Activated CD8-positive, alpha-beta memory T cell treated with anti-CD3 and anti-CD28 coated beads, Interleukin-2, amount 50 U/mL, for 4 hours (primary cell): ENCODE results near the gene UBE2Q2.
"Not testable (repeated sequence)": the region's sequence is repeated elsewhere in the genome, so short reads cannot be mapped to it uniquely, and the experiment has no call there.

Experiments used
- DNase-seq: peaks from one replicate; pipeline ENCODE4 v3.0.0-alpha.2; 2020

UBE2Q2 gene

DNA sequence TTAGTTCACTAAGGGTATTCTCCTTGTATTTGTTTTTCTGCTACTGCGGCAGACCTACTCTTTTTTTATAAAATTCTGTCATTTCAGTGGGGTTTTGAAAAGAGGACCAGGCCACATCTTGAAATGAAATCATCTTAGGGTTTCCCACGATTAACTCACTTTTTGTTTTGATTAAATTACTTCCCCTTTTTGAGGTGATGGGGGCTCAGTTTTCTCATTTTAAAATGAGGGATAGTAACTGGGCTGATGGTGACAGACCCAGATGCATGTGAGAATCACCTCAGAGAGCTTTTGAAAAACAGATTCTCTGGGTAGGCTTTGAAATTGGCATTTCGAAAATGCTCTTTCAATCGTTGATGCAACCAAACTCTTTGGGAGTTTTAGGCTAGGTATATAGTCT lies 24.2 kb downstream of the UBE2Q2 start:
- DNase-seq: no peak

DNA sequence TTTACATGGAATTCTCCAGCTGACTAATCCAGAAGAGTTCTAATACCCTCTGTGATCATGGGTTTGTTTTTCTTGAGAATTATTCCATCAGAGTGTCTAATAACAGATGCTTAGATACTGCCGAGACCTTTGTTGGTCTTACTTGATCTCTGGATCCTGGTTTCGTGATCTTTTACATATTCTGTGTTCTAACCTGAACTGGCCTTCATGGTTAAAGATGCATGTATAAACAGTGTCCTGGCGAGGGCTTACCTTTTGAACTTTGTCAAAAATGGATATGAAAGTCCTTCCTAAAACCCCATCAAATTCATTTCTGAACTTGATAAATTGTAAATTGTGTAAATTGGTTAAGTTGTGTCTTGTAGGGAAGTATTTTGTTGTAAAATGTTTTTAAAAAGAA lies 24.8 kb downstream of the UBE2Q2 start:
- no peak for DNase-seq

DNA sequence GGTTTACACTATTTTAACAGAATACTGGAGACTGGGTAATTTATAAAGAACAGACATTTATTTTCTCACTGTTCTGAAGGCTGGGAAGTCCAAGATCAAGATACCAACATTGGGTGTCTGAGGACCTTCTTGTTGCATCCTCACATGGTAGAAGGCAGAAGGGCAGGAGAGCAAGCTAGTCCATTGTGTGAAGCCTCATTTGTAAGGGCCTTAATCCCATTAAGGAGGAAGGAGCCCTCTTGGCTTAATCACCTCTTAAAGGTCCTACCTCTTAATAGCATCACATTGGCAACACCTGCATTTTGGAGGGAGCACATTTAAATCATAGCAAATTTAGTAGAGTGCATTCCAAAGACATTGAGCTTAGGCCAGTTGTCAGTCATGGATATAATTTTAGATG lies 26.2 kb downstream of the UBE2Q2 start:
- no peak for DNase-seq

DNA sequence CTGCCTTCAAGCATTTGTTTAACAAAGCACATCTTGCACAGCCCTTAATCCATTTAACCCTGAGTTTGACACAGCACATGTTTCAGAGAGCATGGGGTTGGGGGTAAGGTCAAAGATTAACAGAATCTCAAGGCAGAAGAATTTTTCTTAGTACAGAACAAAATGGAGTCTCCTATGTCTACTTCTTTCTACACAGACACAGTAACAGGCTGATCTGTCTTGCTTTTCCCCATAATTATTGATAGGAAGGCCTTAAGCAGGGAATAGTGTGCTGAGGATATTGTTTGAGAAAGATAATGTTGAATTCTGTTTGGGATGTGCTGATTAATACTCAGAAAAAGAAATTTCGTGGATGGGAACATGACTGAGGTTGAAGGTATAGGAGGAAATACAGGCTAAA lies 28.3 kb downstream of the UBE2Q2 start:
- not testable (repeated sequence) for DNase-seq

DNA sequence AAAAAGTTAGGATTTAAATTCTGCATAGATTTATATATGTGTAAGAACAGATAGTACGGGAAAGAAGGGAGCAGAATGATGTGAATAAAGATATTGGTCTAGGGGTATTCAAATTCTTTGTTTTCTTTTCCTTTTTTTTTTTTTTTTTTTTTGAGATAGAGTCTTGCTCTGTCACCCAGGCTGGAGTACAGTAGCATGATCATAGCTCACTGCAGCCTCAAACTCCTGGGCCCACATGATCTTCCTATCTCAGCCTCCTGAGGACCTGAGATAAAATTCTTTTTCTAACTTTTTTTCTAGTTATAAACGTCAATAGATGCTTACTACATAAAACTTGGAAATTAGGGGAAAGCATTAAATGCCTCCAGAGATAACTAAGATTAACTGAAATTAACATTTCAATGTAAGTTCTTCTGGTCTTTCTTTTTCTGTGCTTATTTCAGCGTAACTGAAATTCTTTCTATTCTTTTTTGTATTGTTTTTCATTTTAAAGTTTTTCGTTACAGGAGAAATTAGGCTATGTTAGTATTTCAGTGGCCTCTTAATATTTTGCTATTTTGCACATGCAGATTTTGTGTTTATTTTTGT lies 29.2 kb downstream of the UBE2Q2 start:
- no peak for DNase-seq

DNA sequence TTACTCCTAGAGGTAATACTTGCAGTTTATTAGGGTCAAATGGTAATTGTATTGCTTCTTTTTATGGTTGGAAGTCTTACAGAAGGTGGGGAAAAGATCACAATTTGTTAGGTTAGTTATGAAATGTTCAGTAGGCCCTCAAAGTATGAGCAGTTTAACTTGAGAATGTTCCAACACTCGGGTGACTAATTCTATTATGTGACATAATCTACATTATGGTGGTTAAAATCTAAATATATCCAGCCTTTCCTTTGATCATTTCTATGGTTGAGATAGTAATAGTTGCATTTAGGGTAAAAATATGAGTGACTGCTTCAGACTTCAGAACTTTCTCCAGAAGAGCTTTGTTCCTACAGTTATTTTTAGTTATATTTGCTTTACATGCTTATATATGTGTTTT lies 40.8 kb downstream of the UBE2Q2 start:
- DNase-seq: no peak

DNA sequence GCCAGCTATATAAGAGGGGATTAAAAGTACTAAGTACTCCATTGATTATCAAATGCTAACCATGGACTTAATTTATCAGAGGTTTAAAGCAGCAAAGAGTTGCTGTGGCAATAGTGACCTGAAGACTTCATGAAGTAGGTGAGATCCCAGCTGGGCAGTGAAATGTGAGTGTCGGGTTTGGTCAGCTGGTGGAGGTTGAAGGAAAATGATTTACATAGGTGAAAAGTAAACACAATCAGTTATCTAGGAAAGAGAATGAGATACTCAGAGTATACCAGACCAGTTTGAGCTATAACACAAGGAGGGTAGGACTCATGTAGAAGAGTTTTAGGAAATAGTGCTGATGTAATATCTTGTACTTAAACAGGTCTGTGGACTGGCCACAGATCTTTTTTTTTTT lies 43.9 kb downstream of the UBE2Q2 start:
- no peak for DNase-seq

DNA sequence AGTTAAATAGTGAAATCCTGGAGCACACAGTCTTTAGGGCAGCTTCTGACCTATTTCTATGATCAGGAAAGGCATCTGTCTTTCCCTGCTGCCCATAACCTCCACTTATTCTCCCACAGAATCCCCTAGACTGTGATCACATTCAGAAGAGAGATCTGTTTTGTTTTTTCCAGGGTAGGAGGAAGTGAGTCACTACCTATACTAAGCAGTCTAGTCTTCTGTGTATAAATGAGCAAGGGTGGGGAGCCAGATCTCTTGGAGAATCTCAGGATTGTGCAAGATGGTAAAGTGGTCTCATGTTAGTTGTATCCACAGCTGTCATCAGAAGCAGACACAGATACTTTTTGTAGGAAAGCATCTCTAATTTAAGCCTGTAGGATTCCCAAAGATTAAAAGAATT lies 48.6 kb downstream of the UBE2Q2 start:
- no peak for DNase-seq

DNA sequence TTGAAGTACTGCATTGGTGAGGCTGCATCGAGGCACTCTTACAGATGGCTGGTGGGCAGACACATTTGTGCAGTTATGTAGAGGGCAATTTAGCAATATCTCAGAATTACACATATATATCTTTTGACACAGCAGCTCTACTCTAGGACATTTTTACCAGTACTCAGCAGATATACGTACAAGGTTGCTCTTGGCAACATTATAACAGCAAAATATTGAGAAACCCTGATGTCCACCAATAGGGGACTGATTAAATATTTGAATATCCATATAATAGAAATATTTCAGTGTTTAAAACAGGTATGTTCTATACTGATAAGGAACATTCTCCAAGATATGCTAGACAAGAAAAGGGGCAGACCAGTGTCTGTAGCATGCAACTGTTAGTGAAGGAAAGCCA lies 52.5 kb downstream of the UBE2Q2 start:
- no peak for DNase-seq

DNA sequence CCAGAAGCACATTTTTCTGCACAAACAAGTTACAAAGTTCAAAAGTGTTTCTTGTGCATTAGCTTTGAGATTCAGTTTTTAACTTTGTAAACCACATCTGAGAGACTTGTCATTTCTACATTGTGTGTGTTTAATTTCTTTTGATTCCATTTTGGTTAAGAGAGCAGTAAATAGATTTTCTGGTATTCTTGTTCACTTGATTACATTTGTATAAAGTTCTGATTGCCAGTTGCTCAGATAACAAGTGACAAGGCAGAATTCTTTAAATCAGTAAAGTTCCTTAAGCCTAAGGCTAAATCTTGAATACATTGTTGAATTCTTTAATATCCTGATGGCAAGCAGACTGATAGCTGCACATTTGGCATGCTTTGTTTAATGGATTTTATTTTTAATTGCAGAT lies 57.3 kb downstream of the UBE2Q2 start:
- DNase-seq: no peak

DNA sequence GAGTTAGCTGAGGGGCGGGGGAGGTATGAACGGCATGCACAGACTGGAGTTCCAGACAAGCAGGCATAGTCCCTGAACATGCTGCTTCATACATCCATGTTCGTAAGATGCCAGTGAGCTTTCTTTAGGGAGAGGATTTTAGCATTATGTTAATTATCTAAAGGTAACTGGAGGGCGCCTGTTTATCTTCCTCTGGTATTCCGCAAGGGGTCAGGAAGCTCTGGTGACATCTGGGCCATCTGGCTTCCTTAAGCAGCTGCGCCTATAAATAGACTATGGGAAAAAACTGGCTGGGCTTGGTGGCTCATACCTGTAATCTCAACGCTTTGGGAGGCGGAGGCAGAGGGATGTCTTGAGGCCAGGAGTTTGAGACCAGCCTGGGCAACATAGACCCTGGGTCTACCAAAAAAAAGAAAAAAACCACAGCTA lies 58.9 kb downstream of the UBE2Q2 start:
- no peak for DNase-seq

DNA sequence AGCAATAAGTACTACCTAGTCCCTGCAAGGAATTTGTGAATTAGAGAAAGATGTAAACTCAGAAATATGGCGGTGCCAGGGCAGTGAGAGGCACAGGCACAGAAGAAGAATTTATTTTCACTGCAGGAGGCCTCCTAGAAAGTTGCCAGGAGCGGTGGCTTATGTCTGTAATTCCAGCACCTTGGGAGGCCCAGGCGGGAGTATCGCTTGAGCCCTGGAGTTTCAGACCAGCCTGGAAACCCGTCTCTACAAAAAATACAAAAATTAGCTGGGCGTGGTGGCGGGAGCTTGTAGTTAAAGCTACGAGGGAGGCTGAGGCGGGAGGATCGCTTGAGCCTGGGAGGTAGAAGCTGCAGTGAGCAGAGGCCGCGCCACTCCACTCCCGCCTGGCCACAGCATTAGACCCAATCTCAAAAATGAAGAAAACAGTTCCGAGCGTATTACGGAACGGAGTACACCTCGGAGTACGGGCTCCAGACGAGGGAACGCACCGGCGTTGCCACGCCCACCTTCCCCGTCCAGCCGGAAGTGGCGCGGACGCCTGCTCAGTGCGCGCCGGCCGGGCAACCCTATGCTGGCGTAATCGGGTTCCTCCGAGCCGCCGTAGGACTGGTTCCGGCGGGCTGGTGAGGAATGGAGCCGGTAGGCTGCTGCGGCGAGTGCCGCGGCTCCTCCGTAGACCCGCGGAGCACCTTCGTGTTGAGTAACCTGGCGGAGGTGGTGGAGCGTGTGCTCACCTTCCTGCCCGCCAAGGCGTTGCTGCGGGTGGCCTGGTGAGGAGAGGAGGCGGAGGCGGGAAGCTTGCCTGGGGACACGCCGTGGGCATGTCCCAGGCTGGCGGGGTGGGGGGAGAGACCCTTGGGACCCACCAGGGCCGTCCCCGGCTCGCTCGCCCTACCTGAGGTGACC lies 60.3 kb downstream of the UBE2Q2 start, which contains the start of gene FBXO22:
Gene FBXO22 (plus strand): TSS at position 548 of the 909 bp plus-strand sequence. CDS start 86 bp downstream, at position 634.
- DNase-seq: peak; percentile 87

DNA sequence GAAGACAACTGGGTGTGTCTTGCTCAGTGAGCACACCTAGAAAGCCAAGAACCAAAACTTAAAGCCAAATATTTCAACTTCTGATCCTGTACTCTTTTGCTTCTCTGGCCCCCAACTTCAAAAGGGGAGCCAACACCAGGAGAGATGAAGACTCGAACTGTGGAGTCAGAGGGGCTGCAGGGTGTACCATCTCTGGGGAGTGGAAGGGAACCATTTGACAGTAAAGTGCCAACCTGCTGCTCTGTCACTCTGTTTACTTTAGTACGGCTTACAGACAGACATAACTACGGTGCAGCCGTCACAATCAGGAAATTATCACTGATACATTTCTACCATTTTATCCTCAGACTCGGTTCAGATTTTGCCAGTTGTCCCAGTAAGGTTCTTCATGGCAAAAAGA lies 62.0 kb downstream of the UBE2Q2 start:
- no peak for DNase-seq

DNA sequence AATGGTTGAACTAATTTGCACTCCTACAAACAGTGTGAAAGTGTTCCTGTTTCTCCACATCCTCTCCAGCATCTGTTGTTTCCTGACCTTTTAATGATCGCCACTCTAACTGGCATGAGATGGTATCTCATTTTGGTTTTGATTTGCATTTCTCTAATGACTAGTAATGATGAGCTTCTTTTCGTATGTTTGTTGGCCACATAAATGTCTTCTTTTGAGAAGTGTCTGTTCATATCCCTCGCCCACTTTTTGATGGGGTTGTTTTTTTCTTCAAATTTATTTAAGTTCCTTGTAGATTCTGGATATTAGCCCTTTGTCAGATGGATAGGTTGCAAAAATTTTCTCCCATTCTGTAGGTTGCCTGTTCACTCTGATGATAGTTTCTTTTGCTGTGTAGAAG lies 67.1 kb downstream of the UBE2Q2 start:
- DNase-seq: not testable (repeated sequence)

DNA sequence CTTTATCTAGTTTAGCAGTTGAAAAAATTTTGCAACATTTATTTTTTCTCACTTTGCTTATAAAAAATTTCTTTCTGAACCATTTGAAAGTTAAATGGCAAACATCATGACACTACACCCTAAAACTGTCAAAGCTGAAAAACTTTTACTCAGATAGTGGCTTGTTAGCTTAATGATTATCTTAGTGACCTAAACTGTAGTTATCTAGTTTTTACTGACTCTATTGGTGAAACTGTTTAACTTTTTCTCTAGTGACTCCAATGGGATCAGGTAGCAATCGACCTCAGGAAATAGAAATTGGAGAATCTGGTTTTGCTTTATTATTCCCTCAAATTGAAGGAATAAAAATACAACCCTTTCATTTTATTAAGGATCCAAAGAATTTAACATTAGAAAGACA lies 73.7 kb downstream of the UBE2Q2 start:
- no peak for DNase-seq

DNA sequence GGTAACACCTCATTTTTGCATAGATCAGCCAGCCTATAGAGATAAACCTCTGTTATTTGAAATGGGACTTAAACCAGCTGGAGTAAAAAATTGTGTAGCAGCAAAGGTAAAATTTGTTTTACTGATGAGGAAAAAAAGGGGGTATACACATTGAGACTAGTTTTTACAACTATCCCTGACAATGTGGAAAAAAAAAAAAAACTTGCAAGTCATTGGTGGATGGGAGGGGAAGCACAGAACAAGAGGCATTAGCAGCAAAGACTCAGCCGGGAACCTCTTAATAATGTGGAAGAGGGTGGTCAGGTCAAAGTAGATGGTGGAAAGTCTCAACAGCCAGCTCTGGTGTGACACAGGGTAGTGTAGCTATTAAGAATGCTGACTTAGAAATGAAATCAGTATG lies 74.9 kb downstream of the UBE2Q2 start:
- no peak for DNase-seq

DNA sequence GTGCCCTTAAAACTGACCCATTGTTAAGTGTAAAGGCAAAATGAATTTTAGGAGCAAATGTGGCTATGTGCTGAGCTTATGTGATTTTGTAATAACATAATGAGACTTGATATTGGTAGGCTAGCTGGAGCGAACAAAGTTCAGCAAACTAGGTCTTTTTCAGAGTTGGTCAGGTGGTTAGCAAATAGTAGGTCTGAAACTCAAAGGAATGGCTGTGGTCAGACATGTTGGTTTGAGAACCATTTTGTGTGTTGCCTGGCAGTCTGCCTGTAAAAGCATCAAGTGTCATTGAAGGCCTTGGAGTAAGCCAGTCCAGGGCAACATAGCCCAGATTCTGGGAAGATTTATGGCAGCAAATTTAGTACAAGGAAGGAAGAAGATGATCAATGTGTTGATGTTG lies 76.8 kb downstream of the UBE2Q2 start:
- DNase-seq: no peak

DNA sequence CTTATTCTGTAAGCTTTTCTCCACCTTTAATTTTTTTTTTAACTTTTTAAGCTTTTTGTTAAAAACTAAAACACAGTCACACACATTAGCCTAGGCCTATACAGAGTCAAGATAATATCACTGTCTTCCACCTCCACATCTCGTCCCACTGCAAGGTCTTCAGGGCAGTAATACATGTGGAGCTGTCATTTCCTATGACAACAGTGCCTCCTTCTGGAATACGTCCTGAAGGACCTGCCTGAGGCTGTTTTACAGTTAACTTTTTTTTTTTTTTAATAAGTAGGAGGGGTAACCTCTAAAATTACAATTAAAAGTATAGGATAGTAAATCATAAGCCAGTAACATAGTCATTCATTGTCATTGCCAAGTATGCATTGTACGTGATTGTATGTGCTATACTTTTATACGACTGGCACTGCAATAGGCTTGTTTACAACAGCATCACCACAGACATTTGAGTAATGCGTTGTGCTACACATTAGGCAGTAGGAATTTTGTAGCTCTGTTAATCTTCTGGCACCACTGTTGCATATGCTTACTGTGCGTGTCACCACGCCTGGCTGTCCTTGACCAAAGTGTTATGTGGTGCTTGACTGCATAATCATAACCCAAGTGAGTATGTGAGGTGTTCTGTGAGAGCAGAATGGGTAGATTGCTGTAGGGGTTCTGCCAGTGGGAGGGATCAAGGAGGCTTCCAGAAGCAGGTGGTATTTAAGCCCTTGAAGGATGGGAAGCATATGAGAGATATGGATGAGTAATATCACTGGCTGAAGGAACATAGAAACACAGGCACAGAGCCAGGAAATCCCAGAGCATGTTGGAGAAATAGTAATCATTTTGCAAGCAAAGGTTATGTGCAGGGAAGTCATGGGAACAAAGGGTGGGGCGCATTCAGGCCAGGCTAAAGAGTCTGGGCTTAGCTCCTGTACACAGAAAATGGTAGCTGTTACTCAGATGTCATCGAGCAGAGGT lies 78.8 kb downstream of the UBE2Q2 start:
- no peak for DNase-seq

DNA sequence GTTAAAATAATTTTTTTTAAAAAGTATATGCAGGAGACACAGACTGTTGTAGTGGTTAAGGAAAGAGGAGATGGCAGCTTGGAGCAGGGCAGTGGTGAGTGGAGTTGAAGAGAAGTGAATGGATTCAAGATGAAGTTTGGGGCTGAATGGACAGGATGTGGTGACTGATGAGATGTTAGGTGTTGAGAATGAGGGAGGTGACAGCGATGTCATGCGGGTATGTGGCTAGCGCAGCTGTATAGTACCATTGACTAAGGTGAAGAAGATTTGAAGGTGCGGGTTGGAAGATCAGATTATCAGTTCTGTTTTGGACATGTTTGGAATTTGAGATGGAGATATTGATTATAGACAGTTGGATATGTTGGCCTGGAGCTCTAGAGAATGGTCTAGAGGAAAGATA lies 80.5 kb downstream of the UBE2Q2 start:
- DNase-seq: no peak

DNA sequence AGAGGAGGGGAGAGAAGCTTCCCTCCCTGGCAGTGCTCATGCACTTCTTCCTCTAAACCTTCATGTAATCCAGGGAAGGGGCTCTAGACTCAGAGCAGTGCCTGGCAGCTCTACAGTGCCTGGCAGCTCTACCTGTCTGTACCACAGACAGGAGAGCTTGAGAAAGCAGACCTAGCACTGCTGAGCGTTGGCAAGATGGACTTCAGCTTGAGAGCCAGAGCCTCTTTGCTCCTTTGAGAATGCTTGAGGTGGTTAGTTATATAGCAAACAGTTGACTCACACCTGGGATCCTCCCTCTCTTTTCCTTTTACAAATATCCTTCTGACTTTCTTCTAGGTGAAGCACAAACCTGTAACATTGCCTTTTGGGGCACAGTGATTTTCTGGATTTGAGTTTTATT lies 81.3 kb downstream of the UBE2Q2 start:
- no peak for DNase-seq

DNA sequence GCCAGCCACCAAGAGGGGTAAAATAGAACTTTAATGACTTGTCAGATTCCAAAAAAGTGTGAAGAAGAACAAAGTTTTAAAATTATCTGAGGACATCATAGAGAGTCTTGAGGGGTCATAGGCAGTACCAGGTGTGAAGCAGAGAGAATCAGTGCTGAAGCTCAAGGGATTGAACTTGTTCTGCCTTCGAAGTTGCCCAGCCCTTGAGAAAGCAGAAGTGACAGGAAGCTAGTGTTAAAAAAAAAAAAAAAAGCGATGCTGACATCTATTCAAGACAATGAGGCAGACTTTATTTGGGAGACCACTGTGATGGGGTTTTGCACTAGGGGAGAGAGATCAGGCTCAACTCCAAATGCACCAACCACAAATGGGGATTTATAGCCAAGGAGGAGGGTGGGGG lies 82.2 kb downstream of the UBE2Q2 start:
- DNase-seq: no peak

DNA sequence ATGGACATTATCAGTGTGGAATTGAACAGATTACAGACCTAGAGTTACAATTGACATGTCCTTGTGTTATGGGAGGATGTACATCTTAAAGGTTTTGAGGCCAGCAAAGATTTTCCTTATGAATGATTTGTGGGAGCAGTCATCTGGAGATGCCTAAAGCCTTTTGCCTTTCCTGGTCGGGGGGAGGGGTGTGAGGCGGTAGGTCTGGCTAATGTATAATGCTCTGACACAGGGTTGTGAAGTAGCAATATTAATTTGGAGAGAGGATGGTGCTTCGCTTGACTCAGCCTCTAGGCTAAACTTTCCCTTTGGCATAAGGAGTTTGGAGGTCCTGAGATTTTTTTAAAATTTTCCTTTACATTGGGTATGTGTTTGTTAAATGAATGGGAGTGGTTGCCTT lies 83.7 kb downstream of the UBE2Q2 start:
- no peak for DNase-seq

DNA sequence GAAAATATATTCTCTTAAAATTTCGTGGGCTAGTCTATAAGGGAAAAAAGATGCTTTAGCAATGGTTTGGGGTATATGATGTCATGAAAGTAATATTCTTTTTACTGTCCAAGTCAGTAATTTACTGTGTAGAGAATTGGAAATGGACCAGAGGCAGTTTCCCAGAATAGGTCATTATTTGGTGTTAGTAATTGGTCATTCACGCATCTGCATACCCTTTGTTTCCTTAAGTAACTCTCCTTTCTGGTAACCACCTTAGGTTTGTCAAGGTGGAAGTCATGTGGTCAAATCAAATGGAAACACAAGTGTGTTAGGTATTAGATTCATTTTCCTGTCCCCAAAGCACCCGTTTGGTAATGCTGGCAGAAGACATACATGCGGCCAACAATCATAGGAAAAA lies 84.4 kb downstream of the UBE2Q2 start:
- DNase-seq: no peak
